GM19467 (cell line): Measurements from ENCODE around the gene SCYGR3.
A peak's percentile ranks its signal among the peaks of the same experiment; 100 is the strongest.
"Not testable (repeated sequence)": the region's sequence is repeated elsewhere in the genome, so short reads cannot be mapped to it uniquely, and the experiment has no call there.

Source experiments
- ATAC-seq: cut with Tn5 transposase; IDR thresholded peaks from one replicate; pipeline ENCODE4 v1.9.1; 2021; ENCODE audit warnings: mild to moderate bottlenecking, moderate library complexity; ENCODE audit not compliant: unreplicated experiment

Gene SCYGR3

GRCh38 chr2:227614246-227614645 is 394 bp downstream of the SCYGR3 start:
- no peak for ATAC-seq

- ATAC-seq = no peak
Measured at GRCh38 chr2:227613272-227613660, 1.4 kb downstream of the SCYGR3 start.

- no peak for ATAC-seq
Measured at GRCh38 chr2:227612546-227613271, 1.9 kb downstream of the SCYGR3 start.

- no peak for ATAC-seq
Measured at GRCh38 chr2:227610123-227610522, 4.5 kb downstream of the SCYGR3 start.

GRCh38 chr2:227608561-227609338 is 5.9 kb downstream of the SCYGR3 start:
- ATAC-seq = no peak

- no peak for ATAC-seq
Measured at GRCh38 chr2:227607941-227608340, 6.7 kb downstream of the SCYGR3 start.

GRCh38 chr2:227606476-227606875 is 8.2 kb downstream of the SCYGR3 start:
- no peak for ATAC-seq

- no peak for ATAC-seq
Measured at GRCh38 chr2:227602358-227602757, 12.3 kb downstream of the SCYGR3 start.

GRCh38 chr2:227598835-227599503 is 15.7 kb downstream of the SCYGR3 start, which contains the start of gene SCYGR2:
SCYGR2 (plus strand) TSS chr2:227598893; CDS start chr2:227598893, 0 bp downstream.
- ATAC-seq = not testable (repeated sequence)

- no peak for ATAC-seq
Measured at GRCh38 chr2:227597998-227598397, 16.6 kb downstream of the SCYGR3 start.

GRCh38 chr2:227597036-227597435 is 17.6 kb downstream of the SCYGR3 start:
- ATAC-seq = no peak

- ATAC-seq = no peak
Measured at GRCh38 chr2:227595797-227596196, 18.8 kb downstream of the SCYGR3 start.

- ATAC-seq = peak; percentile 87
Measured at GRCh38 chr2:227592694-227593387, 21.8 kb downstream of the SCYGR3 start.

GRCh38 chr2:227582369-227582768 is 32.3 kb downstream of the SCYGR3 start:
- no peak for ATAC-seq

GRCh38 chr2:227579791-227580190 is 34.8 kb downstream of the SCYGR3 start:
- ATAC-seq = no peak

- no peak for ATAC-seq
Measured at GRCh38 chr2:227578642-227579041, 36.0 kb downstream of the SCYGR3 start.

GRCh38 chr2:227577555-227577954 is 37.1 kb downstream of the SCYGR3 start:
- no peak for ATAC-seq

GRCh38 chr2:227576812-227577211 is 37.8 kb downstream of the SCYGR3 start:
- no peak for ATAC-seq

GRCh38 chr2:227576110-227576509 is 38.5 kb downstream of the SCYGR3 start:
- ATAC-seq = no peak

GRCh38 chr2:227570615-227571014 is 44.0 kb downstream of the SCYGR3 start:
- ATAC-seq = no peak

GRCh38 chr2:227568852-227569169 is 45.8 kb downstream of the SCYGR3 start:
- ATAC-seq = no peak
